Adrenal gland (tissue), 12 donors: ENCODE data around the gene PLBD2. TPM values are rescaled to one million over a fixed set of nuclear protein-coding genes. Genes with fewer than 3 reads are reported as not detected.

ENCODE experiments used
- DNase-seq, 7 donors: peaks; one replicate each; pipeline ENCODE4 v3.0.0-alpha.2; 2019 to 2020
- H3K27ac ChIP-seq, 5 donors: fragments of 200-600 bp; sonication (generic) in 4 of 5; 1 replicate in 3 of 5; 2 replicates in 2 of 5; pipeline versions ENCODE4 v1.5.1 to v1.8.0; 2016 to 2020; ENCODE audit warnings: mild to moderate bottlenecking in 1 of 5
- H3K27me3 ChIP-seq: fragments of 200-600 bp; 2 replicates; pipeline ENCODE4 v1.8.0; 2021
- H3K36me3 ChIP-seq, 2 donors: fragments of 200-600 bp; replicated peaks in 1 of 2; 1 replicate in 1 of 2; 2 replicates in 1 of 2; pipeline versions ENCODE4 v1.5.1 to v1.8.0; 2018 to 2022
- H3K4me1 ChIP-seq, 2 donors: fragments of 200-600 bp; replicated peaks in 1 of 2; 1 replicate in 1 of 2; 2 replicates in 1 of 2; pipeline versions ENCODE4 v1.5.1 to v1.8.0; 2018 to 2021
- H3K4me3 ChIP-seq, 4 donors: fragments of 200-600 bp; sonication (generic) in 3 of 4; one replicate each; pipeline ENCODE4 v1.5.1; 2016 to 2018
- H3K9me3 ChIP-seq, 3 donors: fragments of 200-600 bp; sonication (generic) in 1 of 3; replicated peaks in 1 of 3; 1 replicate in 2 of 3; 2 replicates in 1 of 3; pipeline versions ENCODE4 v1.5.1 to v1.8.0; 2016 to 2021
- CTCF ChIP-seq, 6 experiments: fragments of 450-650 bp in 4 of 6; fragments of 200-600 bp in 2 of 6; sonication (generic) in 1 of 6; IDR thresholded peaks; 1 replicate in 5 of 6; 2 replicates in 1 of 6; pipeline versions ENCODE4 v1.5.1 to v1.8.0; 2016 to 2021; ENCODE audit warnings: antibody characterized with exemption in 6 of 6, mild to moderate bottlenecking in 2 of 6, moderate library complexity in 1 of 6
- POLR2A ChIP-seq, 2 donors: fragments of 450-650 bp; IDR thresholded peaks; one replicate each; pipeline ENCODE4 v1.6.1; 2017; ENCODE audit warnings: antibody characterized with exemption in 2 of 2, mild to moderate bottlenecking in 2 of 2, moderate library complexity in 1 of 2
- WGBS, 4 donors: extraction: QIAGEN DNeasy Blood & Tissue Kit in 2 of 4; methylation state at CpG; one replicate each; pipeline versions ENCODE4 v1.1.5 to v1.1.7; 2013 to 2017; 5-methylcytosine and 5-hydroxymethylcytosine counted together
- intact Hi-C, 2 donors: fragments of 100-400 bp; cut with DNase I; formaldehyde crosslinking; loops; one replicate each; pipeline versions ENCODE4 v1.14.1 to v1.15.0; 2022 to 2023
- polyA plus RNA-seq, 3 donors: library from polyadenylated mRNA; stranded (reverse); fragments of 200-250 nt in 2 of 3; fragments of 350-450 nt in 1 of 3; fragmentation: Illumina TruSeq in 1 of 3; extraction: RNeasy Lipid Tissue Mini Kit (QIAGEN cat#74804) in 1 of 3; gene quantifications; one replicate each; pipeline ENCODE4 v1.2.3, GENCODE V29; 2013 to 2014
- total RNA-seq, 9 donors: library from RNA; depleted of rRNA in 4 of 9; stranded (reverse); fragments of >200 nt in 4 of 9; fragments of 120-200 nt in 1 of 9; fragmentation: NEBNext Ultra II Directional in 1 of 9; extraction: Animal tissue kit (Norgen Biotek cat#: 25700) in 1 of 9; gene quantifications; one replicate each; pipeline versions ENCODE4 v1.1.0 to v1.2.4, GENCODE V29; 2013 to 2023
- donor health status: healthy with polysubstance abuse.
- donor health status: Bipolar disorder and iron deficiency.
- donor health status: DM: yes; HTN: yes; CAD: no.
- donor health status: DM: no; HTN: no; CAD: no.
- donor health status: DM: no; HTN: no; CAD: no.
- donor health status: DM: yes; HTN: yes; CAD: no.

PLBD2 gene
- total and polyA plus RNA-seq, 12 donors: 66.7 to 467 (median 305) TPM

- Histone ChIP-seq H3K36me3 (peaks cover 0 to 41% of the 10 kb centered on the region in 2 donors), H3K4me3 (no peak overlapping the region), H3K27me3 (no peaks in the 10 kb centered on the region), H3K4me1 (peaks cover 14 to 34% of the 10 kb centered on the region in 2 donors), H3K9me3 (no peaks in the 10 kb centered on the region), H3K27ac (peak overlapping the region in 4 of 5 donors; percentile 61 to 73 (median 66))
- WGBS, 4 donors: 40 to 82% (median 71%) methylated on average over 1 to 4 of the region's 4 CpGs
- no peak for DNase-seq
- TF ChIP-seq POLR2A (IDR thresholded peaks at IDR 0.05) (no peak), CTCF (IDR thresholded peaks at IDR 0.05) (no peak)
- intact Hi-C loops: no loop called here
Observed at GRCh38 chr12:113326775-113327395, 31.5 kb upstream of the PLBD2 start.

- Histone ChIP-seq H3K4me3 (no peak overlapping the region), H3K27me3 (no peaks in the 10 kb centered on the region), H3K4me1 (peaks cover 24 to 42% of the 10 kb centered on the region in 2 donors), H3K9me3 (no peaks in the 10 kb centered on the region), H3K36me3 (peaks cover 0 to 52% of the 10 kb centered on the region in 2 donors), H3K27ac (peak overlapping the region in 2 of 5 donors; percentile 52 to 71)
- intact Hi-C loops: no loop called here
- DNase-seq: no peak
- WGBS, 4 donors: 73 to 80% (median 77%) methylated on average over 5 of the region's 5 CpGs
- no peak for TF ChIP-seq CTCF (IDR thresholded peaks at IDR 0.05)
- no peak for TF ChIP-seq POLR2A (IDR thresholded peaks at IDR 0.05)
Observed at GRCh38 chr12:113328368-113328889, 30.0 kb upstream of the PLBD2 start.

GRCh38 chr12:113329022-113329790, 29.2 kb upstream of the PLBD2 start:
- Histone ChIP-seq H3K27ac (peak overlapping the region in 3 of 5 donors; percentile 47 to 71 (median 52)), H3K36me3 (peaks cover 0 to 52% of the 10 kb centered on the region in 2 donors)
- TF ChIP-seq CTCF (IDR thresholded peaks at IDR 0.05) (no peak), POLR2A (IDR thresholded peaks at IDR 0.05) (no peak)

GRCh38 chr12:113329791-113330417, 28.5 kb upstream of the PLBD2 start:
- Histone ChIP-seq H3K36me3 (peaks cover 0 to 52% of the 10 kb centered on the region in 2 donors), H3K27ac (peak overlapping the region in 3 of 5 donors; percentile 47 to 71 (median 52)), H3K4me3 (no peak overlapping the region), H3K9me3 (no peaks in the 10 kb centered on the region), H3K4me1 (peaks cover 24 to 43% of the 10 kb centered on the region in 2 donors), H3K27me3 (no peaks in the 10 kb centered on the region)
- no peak for TF ChIP-seq CTCF (IDR thresholded peaks at IDR 0.05)
- no peak for TF ChIP-seq POLR2A (IDR thresholded peaks at IDR 0.05)
- 78 to 100% (median 100%) methylated on average over 1 of the region's 1 CpG for WGBS, 4 donors
- DNase-seq: no peak
- intact Hi-C loops: no loop called here

More at GRCh38 chr12:113329022-113329790, 29.2 kb upstream of the PLBD2 start:
- DNase-seq: no peak
- no peak overlapping the region for H3K4me3 ChIP-seq
- intact Hi-C loops: no loop called here
- peaks cover 24 to 43% of the 10 kb centered on the region in 2 donors for H3K4me1 ChIP-seq
- H3K9me3 ChIP-seq: no peaks in the 10 kb centered on the region
- WGBS, 4 donors: 78 to 81% (median 80%) methylated on average over 5 to 9 of the region's 9 CpGs
- H3K27me3 ChIP-seq: no peaks in the 10 kb centered on the region
